Activated CD8-positive, alpha-beta memory T cell treated with anti-CD3 and anti-CD28 coated beads, Interleukin-2, amount 50 U/mL, for 24 hours (primary cell): Measurements from ENCODE around the gene CNTROB.
"Not testable (repeated sequence)": the region's sequence is repeated elsewhere in the genome, so short reads cannot be mapped to it uniquely, and the experiment has no call there.

Experiments
- DNase-seq: peaks from one replicate; pipeline ENCODE4 v3.0.0-alpha.2; 2020; ENCODE audit errors: extremely low read depth

The CNTROB gene

GRCh38 chr17:7940743-7941142 is 8.7 kb downstream of the CNTROB start:
- no peak for DNase-seq

DNA sequence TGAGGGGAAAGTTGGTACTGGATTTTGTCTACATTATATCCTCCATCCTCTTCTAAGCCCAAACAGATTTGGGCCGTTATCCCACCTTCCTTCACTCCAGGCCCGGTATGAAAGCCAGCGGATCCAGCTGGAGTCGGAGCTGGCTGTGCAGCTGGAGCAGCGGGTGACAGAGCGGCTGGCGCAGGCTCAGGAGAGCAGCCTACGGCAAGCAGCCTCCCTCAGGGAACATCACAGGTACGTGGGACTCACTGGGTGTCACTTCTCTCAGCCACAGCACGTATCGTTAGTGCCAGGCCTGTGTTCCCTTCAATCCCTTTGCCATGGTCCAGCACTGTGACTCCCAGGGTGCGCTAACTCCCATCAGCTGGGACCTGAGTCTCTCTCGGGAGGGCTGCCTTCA is 11.3 kb downstream of the CNTROB start:
- no peak for DNase-seq

DNA sequence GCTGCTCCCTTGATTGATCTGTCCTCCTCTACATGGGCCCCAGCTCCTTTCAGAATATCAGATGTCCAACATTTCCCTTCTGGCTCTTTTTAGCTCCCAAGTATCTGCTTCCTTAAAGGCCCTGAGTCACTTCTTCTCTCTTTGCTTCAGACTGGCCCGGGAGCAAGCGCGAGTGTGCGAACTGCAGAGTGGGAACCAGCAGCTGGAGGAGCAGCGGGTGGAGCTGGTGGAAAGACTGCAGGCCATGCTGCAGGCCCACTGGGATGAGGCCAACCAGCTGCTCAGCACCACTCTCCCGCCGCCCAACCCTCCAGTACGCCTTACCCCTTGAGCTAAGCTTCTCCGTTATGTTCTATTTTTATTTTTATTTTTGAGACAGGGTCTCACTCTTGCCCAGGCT is 12.3 kb downstream of the CNTROB start:
- DNase-seq: no peak

- no peak for DNase-seq
These were observed 13.6 kb downstream of the CNTROB start for GRCh38 chr17:7945651-7946050.

DNA sequence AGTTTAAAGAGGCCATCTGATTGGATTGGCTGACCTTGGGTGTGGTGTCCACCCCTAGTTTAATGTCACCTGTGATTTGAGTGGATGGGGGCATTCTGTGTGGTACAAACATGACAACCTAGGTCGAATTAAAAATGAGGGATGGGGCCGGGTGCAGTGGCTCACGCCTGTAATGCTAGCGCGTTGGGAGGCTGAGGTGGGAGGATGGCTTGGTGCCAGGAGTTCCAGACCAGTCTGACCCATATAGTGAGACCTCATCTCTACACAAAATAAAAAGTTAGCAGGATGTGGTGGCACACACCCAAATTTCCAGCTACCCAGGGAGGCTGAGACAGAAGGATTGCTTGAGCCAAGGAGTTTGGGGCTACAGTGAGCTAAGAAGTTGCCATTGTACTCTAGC is 14.4 kb downstream of the CNTROB start:
- DNase-seq: no peak

DNA sequence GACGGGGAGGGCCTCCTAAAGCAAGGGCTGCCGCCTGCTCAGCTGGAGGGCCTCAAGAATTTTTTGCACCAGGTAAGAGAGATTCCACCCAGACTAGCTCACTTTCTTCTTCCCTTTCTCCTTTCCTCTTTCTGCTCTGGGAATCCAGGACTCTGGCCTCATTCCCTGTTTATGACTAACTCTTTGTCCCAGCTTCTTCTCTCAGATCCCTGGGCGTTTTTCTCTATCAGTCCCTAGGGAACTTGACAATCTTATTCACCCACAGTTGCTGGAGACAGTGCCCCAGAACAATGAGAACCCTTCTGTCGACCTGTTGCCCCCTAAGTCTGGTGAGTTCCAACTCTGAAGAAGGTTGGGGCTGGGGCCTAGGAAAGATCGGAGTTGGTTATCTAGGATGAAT is 15.6 kb downstream of the CNTROB start:
- no peak for DNase-seq

- no peak for DNase-seq
These were observed 18.6 kb downstream of the CNTROB start for GRCh38 chr17:7950578-7950977.

DNA sequence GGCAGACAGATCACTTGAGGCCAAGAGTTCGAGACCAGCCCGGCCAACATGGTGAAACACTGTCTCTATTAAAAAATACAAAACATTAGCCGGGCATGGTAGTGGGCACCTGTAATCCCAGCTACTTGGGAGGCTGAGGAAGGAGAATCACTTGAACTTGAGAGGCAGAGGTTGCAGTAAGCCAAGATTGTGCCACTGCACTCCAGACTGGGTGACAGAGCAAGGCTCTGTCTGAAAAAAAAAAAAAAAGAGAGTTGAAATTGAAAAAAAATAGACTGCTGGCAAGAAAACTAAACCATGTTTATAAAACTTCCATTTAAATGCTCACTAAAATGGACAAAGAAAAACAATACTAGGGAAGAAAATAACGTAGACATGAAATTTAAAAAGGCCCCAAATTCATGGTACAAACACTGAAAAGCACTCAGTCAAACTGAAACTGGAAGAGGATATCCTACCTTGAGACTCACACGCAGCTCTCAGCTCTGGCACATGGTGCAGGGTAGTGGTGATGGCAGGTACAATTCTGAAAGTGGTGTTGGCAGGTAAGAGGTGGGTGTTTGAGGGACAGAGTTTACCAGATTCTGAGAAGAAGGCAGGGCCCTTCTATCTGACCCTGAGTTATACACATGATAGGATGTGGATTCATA is 19.3 kb downstream of the CNTROB start:
- DNase-seq: no peak

GRCh38 chr17:7953266-7953665 is 21.3 kb downstream of the CNTROB start:
- DNase-seq: not testable (repeated sequence)

DNA sequence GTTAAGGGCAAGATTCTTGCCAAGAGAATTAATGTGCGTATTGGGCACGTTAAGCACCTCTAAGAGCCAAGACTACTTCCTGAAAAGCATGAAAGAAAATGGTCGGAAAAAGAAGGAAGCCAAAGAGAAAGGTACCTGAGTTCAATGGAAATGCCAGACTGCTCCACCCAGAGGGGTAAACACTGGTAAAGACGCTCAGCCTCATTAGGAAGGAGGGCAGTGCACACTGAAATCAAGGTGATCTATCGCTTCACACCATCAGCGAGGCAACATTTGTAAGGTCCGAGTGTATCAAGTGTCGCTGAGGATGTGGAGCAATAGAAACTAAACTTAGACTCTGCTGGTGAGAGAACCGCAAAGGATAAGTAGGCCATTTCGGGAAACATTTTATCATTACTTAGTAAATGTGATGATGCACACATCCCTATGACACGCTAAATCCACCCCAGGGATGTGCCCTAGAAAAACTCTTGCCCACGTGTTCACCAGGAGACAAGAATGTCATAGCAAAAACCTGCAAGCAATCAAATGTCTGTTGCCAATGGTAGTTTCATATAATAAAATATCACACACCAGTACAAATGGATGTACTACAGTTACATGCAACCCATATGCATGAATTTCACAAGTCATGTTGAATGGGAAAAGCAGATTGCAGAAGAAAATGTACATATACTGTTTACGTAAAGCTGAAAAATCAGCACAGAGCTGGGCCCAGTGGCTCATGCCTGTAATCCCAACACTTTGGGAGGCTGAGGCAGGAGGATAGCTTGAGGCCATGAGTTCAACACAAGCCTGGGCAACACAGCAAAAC is 23.6 kb downstream of the CNTROB start:
- DNase-seq: no peak

GRCh38 chr17:7956228-7956965 is 24.4 kb downstream of the CNTROB start:
- no peak for DNase-seq

GRCh38 chr17:7959503-7960253 is 27.7 kb downstream of the CNTROB start:
- DNase-seq: no peak

DNA sequence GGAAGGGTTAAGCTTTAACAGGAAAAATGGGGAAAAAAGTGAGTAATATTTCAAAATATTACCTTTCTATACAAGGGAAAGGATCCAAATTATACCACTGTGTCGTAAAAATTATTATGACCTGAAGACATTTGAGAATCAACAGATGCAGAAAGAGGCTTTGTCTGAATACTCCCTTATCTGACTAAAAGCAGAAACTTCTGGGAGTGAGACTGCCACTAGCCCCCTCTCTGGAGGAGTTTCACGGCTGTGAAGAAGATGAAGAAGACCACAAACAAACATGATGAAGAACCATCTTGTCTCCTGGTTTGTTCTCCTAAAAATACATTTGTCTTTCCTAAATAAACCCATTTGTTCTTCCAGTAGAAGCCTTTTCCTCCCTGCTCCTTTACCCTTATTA is 29.4 kb downstream of the CNTROB start:
- no peak for DNase-seq

DNA sequence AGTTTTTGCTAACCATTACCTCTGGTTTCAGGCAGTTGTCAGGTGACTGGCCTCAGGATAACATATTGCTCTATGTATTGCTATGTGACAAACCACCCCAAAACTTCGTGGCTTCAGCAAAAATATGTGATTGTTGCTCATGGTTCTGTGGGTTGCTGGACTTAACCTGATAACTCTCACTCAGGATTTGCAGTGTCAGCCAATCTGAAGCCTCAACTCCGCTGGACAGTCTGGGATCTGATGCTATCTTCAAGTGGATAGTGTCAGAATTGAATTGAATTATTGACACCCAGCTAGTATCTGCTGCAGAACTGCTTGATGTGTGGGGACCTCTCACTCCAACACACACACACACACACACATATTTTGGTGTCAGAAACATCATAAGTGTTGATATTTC is 35.7 kb downstream of the CNTROB start:
- no peak for DNase-seq

GRCh38 chr17:7969433-7969832 is 37.4 kb downstream of the CNTROB start:
- DNase-seq: no peak

DNA sequence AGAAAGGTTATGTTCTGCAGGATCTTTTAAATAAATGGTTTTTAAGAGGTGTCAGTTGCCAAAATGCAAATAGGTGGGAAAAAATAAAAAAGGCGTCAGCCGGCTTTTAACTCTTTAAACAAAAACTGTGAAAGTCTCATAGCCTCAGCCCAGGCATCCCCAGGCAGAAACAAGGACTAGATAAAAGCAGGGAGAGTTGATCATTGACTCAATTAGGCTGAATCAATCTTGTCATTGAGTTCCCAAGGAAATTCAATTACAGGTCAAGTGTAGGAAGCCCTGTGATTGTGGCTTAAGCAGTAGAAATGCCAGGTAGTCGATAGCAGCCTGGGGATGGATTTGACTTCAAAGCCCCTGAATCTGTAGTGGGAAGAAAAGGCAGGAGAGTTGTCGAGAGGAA is 39.6 kb downstream of the CNTROB start:
- DNase-seq: no peak

DNA sequence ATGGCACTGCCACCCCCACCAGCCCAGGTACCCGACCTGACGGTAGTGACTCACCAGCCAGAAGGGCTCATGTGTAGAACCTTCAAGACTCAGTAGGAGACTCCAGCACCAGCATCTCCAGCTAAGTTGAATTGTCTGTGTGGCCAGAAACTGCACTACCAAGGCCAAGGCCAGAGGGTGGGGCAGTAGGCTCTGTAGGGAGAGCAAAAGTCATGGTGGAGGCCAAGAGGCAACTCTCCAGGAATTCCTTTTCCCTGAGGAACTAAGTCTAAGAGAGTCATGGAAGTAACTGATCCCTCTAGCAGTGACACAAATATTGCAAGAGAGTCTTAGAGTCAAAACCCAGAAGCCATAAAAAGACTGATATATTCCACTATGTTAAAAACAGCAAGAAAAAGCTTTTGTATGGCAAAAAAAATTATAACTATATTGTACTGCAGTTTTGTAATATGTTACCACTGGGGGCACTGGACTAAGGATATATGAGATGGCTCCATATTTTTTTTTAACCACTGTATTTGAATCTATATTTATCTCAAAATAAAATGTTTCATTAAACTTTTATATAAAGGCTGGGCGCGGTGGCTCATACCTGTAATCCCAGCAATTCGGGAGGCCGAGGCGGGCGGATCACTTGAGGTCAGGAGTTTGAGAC is 40.3 kb downstream of the CNTROB start:
- DNase-seq: no peak

- no peak for DNase-seq
These were observed 42.7 kb downstream of the CNTROB start for GRCh38 chr17:7974638-7975131.

DNA sequence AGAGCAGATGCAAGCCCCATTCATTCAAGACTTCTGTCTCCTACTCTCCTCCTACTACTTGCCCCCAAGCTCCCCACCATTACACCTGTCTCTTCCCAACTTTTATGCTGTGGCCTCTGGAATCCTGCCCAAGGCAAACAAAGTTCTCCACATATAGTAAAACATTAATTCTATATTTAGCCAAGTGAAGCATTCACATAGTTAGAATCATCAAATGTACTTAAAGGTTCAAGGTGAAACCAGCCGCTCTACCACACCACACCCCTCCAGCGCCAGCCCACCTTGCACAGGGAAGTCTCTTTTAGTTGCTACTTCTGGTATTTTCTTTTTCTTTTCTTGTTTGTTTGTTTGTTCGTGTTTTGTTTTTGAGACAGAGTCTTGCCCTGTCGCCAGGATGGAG is 45.0 kb downstream of the CNTROB start:
- no peak for DNase-seq

DNA sequence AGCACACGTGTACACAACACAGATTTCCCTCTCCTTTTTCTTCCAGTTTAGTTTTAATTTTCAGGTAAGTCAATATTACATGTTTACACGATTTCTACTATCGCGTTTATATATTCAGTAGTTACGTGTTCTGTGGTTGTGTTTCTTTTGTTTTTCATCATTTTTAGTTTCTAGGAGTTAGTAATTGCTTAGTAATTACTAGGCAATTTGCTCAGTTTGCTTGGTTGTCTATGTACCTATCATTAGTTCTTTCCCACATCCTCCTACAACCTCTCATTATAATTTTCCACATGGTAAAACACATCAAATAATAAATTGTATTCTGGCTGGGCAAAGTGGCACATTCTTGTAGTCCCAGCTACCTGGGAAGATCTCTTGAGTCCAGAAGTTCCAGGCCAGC is 45.8 kb downstream of the CNTROB start:
- DNase-seq: no peak

DNA sequence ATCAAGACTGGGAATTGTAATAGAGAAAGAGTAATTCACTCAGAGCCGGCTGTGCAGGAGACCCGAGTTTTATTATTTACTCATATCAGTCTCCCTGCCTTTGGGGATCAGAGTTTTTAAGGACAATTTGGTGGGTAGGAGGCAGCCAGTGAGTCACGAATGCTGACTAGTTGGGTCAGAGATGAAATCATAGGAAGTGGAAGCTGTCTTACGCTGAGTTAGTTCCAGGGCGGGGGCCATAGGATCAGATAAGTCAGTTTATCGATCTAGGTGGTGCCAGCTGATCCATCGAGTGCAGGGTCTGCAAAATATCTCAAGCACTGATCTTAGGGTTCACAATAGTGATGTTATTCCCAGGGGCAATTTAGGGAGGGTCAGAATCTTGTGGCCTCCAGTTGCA is 50.2 kb downstream of the CNTROB start:
- DNase-seq: no peak
